ENCODE data around the gene GTF2IRD2.
"Not testable (repeated sequence)": the region's sequence is repeated elsewhere in the genome, so short reads cannot be mapped to it uniquely, and the experiment has no call there.

DNA sequence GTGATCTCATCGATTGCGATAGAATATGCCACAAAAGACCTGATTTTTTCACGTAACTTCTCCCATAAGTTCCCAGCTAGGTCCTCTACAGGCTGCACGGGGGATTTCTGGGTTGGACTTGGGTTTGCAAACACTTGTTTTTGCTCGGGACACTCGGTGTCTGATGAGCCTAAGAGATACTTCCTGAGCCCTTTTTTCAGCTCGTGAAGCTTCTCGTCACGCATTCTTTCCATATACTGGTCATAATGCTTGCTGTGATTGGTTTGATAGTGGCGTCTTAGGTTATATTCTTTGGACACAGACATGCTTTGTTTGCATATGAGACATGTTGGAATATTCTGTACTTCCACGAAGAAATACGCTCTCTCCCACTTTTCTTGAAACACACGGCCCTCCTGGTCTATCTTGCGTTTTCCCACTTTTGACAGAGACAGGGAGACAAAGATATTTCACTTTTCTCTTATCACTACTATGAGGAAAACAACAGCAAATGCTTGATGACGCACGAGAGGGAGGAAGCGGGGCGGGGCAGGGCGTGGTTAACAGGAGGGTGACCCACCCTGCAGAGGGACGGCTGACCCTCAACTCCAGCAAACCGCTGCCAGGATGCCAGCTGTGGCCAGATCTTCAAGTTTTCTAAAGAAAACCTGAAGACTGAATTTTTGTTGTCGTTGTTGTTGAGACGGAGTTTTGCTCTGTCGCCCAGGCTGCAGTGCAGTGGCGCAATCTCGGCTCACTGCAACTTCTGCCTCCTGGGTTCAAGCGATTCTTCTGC lies 53.4 kb downstream of the GTF2IRD2 start:
- TF ChIP-seq, protein P1, sequence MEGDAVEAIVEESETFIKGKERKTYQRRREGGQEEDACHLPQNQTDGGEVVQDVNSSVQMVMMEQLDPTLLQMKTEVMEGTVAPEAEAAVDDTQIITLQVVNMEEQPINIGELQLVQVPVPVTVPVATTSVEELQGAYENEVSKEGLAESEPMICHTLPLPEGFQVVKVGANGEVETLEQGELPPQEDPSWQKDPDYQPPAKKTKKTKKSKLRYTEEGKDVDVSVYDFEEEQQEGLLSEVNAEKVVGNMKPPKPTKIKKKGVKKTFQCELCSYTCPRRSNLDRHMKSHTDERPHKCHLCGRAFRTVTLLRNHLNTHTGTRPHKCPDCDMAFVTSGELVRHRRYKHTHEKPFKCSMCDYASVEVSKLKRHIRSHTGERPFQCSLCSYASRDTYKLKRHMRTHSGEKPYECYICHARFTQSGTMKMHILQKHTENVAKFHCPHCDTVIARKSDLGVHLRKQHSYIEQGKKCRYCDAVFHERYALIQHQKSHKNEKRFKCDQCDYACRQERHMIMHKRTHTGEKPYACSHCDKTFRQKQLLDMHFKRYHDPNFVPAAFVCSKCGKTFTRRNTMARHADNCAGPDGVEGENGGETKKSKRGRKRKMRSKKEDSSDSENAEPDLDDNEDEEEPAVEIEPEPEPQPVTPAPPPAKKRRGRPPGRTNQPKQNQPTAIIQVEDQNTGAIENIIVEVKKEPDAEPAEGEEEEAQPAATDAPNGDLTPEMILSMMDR (IDR thresholded peaks at IDR 0.05), result not testable (repeated sequence)
- TF ChIP-seq POLR2AphosphoS5 (IDR thresholded peaks at IDR 0.05); POLR2A (IDR thresholded peaks at IDR 0.05; ENCODE audit: low read depth): not testable (repeated sequence)
